HG02763 (cell line): ENCODE results near the gene AP1G2.
"Not testable (repeated sequence)": the region's sequence is repeated elsewhere in the genome, so short reads cannot be mapped to it uniquely, and the experiment has no call there.

Experiments used
- ATAC-seq: cut with Tn5 transposase; IDR thresholded peaks from one replicate; pipeline ENCODE4 v1.9.1; 2021; ENCODE audit warnings: mild to moderate bottlenecking, moderate library complexity; ENCODE audit not compliant: unreplicated experiment

AP1G2 gene

GRCh38 chr14:23567186-23568020, at the start of gene AP1G2:
Gene AP1G2 (minus strand): TSS chr14:23567791. CDS start chr14:23567314, 477 bp downstream.
- ATAC-seq, result peak; percentile 92

DNA sequence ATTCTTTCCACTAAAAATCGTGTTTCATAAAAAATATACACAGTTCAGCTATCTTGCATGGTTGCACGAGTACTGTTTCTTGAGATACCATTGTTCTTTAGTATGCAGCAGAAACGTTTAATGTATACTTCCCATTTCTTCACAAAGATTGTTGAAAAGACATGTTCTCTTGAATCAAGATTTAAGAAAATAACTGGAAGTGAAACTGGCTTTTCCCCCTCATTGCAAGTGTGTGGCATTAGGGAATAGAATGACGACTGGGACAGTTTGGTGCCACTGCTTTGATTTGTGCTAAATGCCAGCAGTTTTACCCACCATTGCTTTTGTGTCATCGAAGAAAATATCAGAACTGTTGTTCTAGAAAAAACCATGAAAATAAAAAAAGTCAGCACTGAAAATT, 48.3 kb upstream of the AP1G2 start:
- no peak for ATAC-seq

DNA sequence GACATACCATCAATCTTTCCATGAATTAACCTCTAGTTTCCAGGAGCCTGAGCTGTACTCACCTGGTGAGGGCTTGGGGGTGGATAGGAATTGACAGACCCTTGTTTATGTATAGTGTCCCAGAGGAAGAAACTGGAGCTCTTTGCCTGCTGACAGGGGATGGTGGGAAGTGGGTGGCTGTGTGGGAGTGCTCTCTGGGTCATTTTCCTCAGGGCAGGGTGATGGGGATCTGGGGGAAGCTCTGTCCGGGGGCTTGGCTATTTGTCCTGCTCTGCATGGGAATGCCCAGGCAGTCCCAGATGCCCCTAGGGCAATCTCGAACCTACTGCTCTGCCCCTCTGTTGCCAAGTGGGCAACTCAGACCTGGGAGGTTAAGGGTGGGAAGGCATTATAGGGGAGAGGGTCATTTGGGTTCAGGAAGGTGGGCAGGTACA, 46.8 kb upstream of the AP1G2 start:
- no peak for ATAC-seq

- no peak for ATAC-seq
Observed at GRCh38 chr14:23613242-23614070, 45.9 kb upstream of the AP1G2 start.

GRCh38 chr14:23612802-23613201, 45.2 kb upstream of the AP1G2 start:
- ATAC-seq, result no peak

DNA sequence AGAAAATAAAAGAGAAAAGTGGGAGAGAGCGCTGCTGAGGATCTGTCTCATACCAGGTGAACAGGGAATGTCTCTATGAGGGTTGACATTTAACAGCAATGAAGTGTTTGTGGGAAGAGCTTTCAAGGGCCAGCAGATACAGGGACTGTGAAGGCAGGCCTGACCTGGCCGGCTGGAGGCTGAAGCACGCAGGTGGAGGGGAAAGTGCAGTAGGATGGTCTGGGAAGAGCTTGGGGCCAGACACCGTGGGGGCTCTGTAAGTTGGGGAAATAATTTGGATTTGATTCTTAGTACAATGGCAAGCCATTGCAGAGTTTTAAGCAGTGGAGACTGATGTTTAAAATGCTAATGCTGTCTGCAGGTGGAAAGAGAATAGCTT, 44.8 kb upstream of the AP1G2 start:
- no peak for ATAC-seq

- ATAC-seq, result no peak
Observed at GRCh38 chr14:23610815-23611289, 43.3 kb upstream of the AP1G2 start.

DNA sequence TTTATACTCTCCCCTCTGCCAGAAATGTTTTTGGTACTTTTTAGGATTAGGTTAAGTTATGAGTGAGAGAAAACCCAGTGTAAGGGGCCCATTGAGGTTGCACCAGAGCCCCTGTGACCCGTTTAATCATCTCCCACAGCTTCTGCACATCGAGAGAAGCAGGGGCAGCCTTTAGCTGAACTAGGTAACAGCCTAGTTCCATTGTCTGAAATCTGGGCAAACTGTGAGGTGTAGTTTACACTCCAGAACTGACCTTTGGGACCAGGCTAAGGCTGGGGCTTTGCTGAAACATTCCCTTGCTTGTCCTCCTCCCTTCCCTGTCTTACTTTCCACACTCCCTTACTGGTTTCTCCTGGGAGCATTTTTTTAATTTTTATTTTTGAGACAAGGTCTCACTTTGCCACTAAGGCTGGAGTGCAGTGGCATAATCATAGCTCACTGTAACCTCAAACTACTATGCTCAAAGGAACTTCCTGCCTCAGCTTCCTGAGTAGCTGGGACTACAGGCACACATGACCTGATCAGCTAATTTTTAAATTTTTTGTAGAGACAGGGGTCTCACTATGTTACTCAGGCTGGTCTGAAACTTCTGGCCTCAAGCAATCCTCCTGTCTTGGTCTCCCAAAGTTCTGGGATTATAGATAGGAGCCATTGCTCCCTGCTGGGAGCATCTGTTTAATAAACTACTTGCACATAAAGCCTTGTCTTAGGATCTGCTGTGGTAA, 42.7 kb upstream of the AP1G2 start:
- ATAC-seq, result no peak

DNA sequence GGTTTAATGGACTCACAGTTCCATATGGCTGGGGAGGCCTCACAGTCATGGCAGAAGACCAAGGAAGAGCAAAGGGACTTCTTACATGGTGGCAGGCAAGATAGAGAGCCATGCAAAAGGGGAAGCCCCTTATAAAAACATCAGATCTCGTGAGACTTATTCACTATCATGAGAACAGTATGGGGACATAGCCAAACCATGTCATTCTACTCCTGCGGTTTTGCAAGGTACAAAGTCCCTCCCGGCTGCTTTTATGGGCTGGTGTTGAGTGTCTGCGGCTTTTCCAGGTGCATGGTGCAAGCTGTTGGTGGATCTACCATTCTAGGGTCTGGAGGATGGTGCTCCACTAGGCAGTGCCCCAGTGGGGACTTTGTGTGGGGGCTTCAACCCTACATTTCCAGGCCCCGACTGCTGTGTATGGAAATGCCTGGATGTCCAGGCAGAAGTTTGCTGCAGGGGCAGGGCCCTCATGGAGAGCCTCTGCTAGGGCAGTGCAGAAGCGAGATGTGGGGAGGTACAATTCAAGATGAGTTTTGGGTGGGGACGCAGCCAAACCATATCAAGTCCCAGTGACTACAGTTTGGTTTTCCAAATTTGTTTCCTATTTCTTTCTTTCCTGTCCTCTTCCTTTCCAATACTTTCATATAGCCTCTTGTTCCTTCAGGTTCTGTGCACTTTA, 42.0 kb upstream of the AP1G2 start:
- ATAC-seq, result not testable (repeated sequence)

GRCh38 chr14:23609001-23609400, 41.4 kb upstream of the AP1G2 start:
- ATAC-seq, result no peak

DNA sequence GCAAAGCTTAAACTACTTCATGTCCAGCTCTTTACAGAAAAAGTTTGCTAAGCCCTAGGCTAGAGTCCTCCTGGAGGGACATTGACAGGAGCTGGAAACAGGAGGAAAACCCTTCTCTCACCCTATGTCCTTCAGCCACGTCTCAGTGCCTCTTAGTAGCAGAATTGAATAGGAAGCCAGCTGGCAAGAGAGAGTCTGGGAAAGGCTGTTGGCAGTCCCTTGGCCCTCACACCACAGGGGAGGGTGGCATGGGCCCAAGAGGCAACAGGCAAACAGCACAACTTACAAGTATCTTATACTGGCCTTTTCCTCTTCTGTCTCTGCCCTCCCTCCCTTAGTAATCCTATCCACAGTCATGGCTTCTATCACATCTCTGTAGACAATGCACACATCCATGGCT, 40.9 kb upstream of the AP1G2 start:
- no peak for ATAC-seq

- ATAC-seq, result peak; percentile 82
Observed at GRCh38 chr14:23605931-23606585, 38.5 kb upstream of the AP1G2 start.

DNA sequence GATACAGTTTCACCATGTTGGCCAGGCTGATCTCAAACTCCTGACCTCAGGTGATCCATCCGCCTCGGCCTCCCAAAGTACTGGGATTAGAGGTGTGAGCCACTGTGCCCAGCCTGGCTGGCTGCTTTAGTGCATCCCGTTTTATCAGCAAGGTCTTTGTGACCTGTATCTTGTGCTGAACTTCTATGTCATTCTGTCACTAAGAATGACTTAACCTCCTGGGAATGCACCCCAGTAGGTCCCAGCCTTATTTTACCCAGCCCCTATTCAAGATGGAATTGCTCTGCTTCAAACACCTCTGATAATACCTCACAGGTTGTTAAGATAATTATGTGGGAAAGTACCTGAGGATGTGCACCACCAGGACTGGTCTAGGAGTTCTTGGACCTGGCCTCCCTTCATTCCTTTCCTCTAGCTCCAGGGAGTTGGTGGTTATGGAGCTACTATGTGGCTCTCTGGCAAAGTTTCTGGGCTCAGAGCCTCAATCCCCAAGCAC, 37.1 kb upstream of the AP1G2 start:
- ATAC-seq, result no peak

- no peak for ATAC-seq
Observed at GRCh38 chr14:23604148-23604547, 36.6 kb upstream of the AP1G2 start.

GRCh38 chr14:23603103-23603502, 35.5 kb upstream of the AP1G2 start:
- ATAC-seq, result no peak

DNA sequence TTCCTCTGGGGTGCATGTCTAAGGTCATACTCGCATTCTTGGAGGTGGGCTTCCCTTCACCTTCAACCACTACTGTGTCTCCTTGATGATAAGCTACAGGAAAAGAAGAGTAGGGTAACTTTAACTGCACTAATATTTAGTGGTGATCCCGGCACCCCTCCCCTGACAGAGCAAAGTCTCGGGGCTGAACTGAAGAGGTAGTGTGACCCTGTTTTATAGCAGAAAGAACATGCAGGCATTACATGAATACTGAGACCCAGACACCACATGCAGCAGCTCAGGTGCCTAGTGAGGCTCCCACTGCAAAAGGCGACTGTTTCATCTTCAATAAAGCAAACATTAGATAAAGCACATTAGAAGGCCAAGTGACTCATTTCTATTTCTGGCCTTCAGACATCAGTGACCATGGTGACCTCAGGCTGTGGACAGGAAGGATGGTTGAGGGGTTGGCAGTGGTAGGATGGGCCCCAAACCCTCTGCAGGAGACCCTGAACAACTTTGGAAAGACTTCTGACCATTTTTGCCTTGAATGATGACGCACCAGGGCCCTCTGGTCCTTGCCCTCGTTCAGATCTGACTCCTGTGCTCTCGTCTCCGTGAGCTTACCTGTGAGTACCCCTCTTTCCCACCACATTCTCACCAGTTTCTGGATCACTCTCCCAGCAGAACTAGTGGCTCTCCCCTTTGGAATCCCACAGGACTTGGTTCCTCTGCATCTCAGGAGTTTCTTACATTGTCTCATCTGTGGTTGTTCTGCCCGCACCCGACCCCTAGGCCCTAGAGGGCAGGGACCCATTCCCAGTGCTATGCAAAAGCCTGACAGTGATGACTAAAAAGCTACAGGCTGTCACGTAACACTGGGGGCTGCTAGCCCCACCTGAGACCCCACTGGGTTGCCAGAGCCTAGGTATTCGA, 34.8 kb upstream of the AP1G2 start:
- no peak for ATAC-seq

DNA sequence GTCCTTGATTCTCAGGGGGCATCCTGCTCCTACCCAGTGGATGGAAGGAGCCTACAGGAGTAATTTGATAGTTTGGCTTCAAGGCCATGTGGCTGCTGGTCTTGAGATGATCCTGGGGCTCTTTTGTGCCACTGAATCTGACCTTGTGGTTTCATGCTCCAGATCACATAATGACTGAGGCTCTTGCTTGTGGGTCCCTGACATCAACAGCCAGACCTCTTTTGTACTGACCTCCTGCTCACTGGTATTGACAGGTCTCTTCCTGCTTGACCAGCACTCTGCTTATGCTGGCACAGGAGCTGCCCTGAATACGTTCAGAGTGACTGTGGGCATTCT, 34.2 kb upstream of the AP1G2 start:
- ATAC-seq, result no peak

GRCh38 chr14:23601424-23601823, 33.8 kb upstream of the AP1G2 start:
- no peak for ATAC-seq

DNA sequence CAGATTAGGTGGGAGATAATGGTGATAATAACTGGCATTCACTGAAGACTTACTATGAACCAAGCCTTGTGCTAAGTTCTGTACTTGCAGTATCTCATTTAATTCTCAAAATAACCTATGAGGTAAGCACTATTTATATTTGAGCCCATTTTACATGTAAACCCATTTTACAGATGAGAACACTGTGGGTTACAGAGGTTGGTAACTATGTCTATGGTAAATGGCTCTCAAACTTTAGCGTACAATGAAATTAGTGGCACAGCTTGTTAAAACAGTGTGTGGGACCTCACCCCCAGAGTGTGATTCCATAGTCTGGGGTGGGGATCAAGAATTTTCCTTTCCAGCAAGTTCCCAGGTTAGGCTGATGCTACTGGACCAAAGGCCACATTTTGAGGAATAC, 33.2 kb upstream of the AP1G2 start:
- ATAC-seq, result no peak
